ENCODE results near the gene CCDC12. TPM values are rescaled to one million over a fixed set of nuclear protein-coding genes. Genes with fewer than 3 reads are reported as not detected.

CCDC12 gene
- total RNA-seq, 1 donor from 2014 or later = 25.3 TPM

GRCh38 chr3:46960081-46960701 lies 16.4 kb downstream of the CCDC12 start:
- FAIRE-seq (no peak), DNase-seq (ENCODE audit: low spot score in 2 of 2) (no peak)

- no peak for DNase-seq (ENCODE audit: low spot score in 2 of 2)
Measured at GRCh38 chr3:46959161-46959511, 17.4 kb downstream of the CCDC12 start.

GRCh38 chr3:46958467-46959160 lies 17.9 kb downstream of the CCDC12 start:
- FAIRE-seq (no peak), DNase-seq (ENCODE audit: low spot score in 2 of 2) (no peak)

More at GRCh38 chr3:46959161-46959511, 17.4 kb downstream of the CCDC12 start:
- FAIRE-seq = no peak

GRCh38 chr3:46957092-46957820 lies 19.3 kb downstream of the CCDC12 start:
- DNase-seq (ENCODE audit: low spot score in 2 of 2) (no peak), FAIRE-seq (no peak)

GRCh38 chr3:46955801-46956259 lies 20.7 kb downstream of the CCDC12 start:
- FAIRE-seq = no peak
- DNase-seq (ENCODE audit: low spot score in 2 of 2) = no peak

- no peak for DNase-seq (ENCODE audit: low spot score in 2 of 2)
- FAIRE-seq = no peak
Measured at GRCh38 chr3:46955157-46955556, 21.4 kb downstream of the CCDC12 start.

GRCh38 chr3:46954178-46954577 lies 22.4 kb downstream of the CCDC12 start:
- DNase-seq (ENCODE audit: low spot score in 2 of 2) = no peak
- no peak for FAIRE-seq

GRCh38 chr3:46953234-46954010 lies 23.1 kb downstream of the CCDC12 start:
- FAIRE-seq (no peak), DNase-seq (ENCODE audit: low spot score in 2 of 2) (no peak)

- FAIRE-seq = no peak
- DNase-seq (ENCODE audit: low spot score in 2 of 2) = no peak
Measured at GRCh38 chr3:46952813-46953212, 23.7 kb downstream of the CCDC12 start.

GRCh38 chr3:46950650-46951241 lies 25.8 kb downstream of the CCDC12 start:
- FAIRE-seq (no peak), DNase-seq (ENCODE audit: low spot score in 2 of 2) (no peak)

- no peak for DNase-seq (ENCODE audit: low spot score in 2 of 2)
- FAIRE-seq = no peak
Measured at GRCh38 chr3:46950177-46950576, 26.4 kb downstream of the CCDC12 start.

- FAIRE-seq = no peak
Measured at GRCh38 chr3:46948830-46949671, 27.5 kb downstream of the CCDC12 start.

GRCh38 chr3:46947981-46948791 lies 28.4 kb downstream of the CCDC12 start:
- FAIRE-seq (no peak), DNase-seq (ENCODE audit: low spot score in 2 of 2) (no peak)

More at GRCh38 chr3:46948830-46949671, 27.5 kb downstream of the CCDC12 start:
- DNase-seq (ENCODE audit: low spot score in 2 of 2) = no peak

GRCh38 chr3:46947546-46947901 lies 29.0 kb downstream of the CCDC12 start:
- FAIRE-seq = no peak
- no peak for DNase-seq (ENCODE audit: low spot score in 2 of 2)

GRCh38 chr3:46946856-46947545 lies 29.5 kb downstream of the CCDC12 start:
- no peak for DNase-seq (ENCODE audit: low spot score in 2 of 2)
- no peak for FAIRE-seq

GRCh38 chr3:46946416-46946815 lies 30.1 kb downstream of the CCDC12 start:
- FAIRE-seq = no peak
- no peak for DNase-seq (ENCODE audit: low spot score in 2 of 2)

- DNase-seq (ENCODE audit: low spot score in 2 of 2) (no peak), FAIRE-seq (no peak)
Measured at GRCh38 chr3:46944191-46944590, 32.4 kb downstream of the CCDC12 start.

All from frontal cortex (tissue), 4 donors.